PC-9 (cell line): ENCODE measurements around the gene PLA2G4C.

Experiments used
- CTCF ChIP-seq: fragments of 200-600 bp; sonication (generic); conservative IDR thresholded peaks from 2 replicates; pipeline ENCODE4 v1.6.1; 2017; ENCODE audit warnings: mixed run types, antibody characterized with exemption, mild to moderate bottlenecking, moderate library complexity
- EZH2 ChIP-seq: fragments of 200-600 bp; sonication (generic); IDR thresholded peaks from 2 replicates; pipeline ENCODE4 v1.8.0; 2017; ENCODE audit warnings: antibody characterized with exemption, low read depth

- no peak for TF ChIP-seq CTCF
- no peak for TF ChIP-seq EZH2
Observed at GRCh38 chr19:48094129-48094854, 16.3 kb downstream of the PLA2G4C start.
